HFF-Myc (cell line): ENCODE data around the gene TRIM5.
A peak's percentile ranks its signal among the peaks of the same experiment; 100 is the strongest.
"Not testable (repeated sequence)": the region's sequence is repeated elsewhere in the genome, so short reads cannot be mapped to it uniquely, and the experiment has no call there.

Experiments used
- DNase-seq: peaks from one replicate; pipeline ENCODE4 v3.0.0-alpha.2; 2011; ENCODE audit warnings: low read depth; ENCODE audit errors: extremely low read depth
- H3K4me3 ChIP-seq: replicated peaks from 2 replicates; pipeline ENCODE4 v1.5.1; 2011; ENCODE audit warnings: low read depth, mild to moderate bottlenecking, control low read depth, low read length
- TF ChIP-seq, protein P1 (sequence below): IDR thresholded peaks from 2 replicates; pipeline ENCODE4 v1.5.1; 2012; ENCODE audit warnings: mild to moderate bottlenecking, low read depth, low read length, control low read depth; ENCODE audit errors: missing control alignments

TRIM5 gene

DNA sequence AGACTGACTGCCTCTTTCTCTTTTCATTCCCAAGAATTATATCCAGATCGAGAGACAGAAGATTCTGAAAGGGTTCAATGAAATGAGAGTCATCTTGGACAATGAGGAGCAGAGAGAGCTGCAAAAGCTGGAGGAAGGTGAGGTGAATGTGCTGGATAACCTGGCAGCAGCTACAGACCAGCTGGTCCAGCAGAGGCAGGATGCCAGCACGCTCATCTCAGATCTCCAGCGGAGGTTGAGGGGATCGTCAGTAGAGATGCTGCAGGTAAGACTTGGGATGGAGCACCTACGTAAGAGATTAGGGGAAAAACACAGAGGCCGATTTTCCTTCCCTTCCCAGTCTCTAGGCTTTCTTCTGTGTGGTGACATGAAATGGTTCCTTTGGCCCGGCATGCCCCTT is 13.4 kb upstream of the TRIM5 start:
- no peak overlapping the region for H3K4me3 ChIP-seq
- no peak for DNase-seq
- TF ChIP-seq, protein P1, sequence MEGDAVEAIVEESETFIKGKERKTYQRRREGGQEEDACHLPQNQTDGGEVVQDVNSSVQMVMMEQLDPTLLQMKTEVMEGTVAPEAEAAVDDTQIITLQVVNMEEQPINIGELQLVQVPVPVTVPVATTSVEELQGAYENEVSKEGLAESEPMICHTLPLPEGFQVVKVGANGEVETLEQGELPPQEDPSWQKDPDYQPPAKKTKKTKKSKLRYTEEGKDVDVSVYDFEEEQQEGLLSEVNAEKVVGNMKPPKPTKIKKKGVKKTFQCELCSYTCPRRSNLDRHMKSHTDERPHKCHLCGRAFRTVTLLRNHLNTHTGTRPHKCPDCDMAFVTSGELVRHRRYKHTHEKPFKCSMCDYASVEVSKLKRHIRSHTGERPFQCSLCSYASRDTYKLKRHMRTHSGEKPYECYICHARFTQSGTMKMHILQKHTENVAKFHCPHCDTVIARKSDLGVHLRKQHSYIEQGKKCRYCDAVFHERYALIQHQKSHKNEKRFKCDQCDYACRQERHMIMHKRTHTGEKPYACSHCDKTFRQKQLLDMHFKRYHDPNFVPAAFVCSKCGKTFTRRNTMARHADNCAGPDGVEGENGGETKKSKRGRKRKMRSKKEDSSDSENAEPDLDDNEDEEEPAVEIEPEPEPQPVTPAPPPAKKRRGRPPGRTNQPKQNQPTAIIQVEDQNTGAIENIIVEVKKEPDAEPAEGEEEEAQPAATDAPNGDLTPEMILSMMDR: no peak

- no peak for DNase-seq
- TF ChIP-seq, protein P1: no peak
- H3K4me3 ChIP-seq: no peak overlapping the region
Observed at GRCh38 chr11:5696210-5696609, 11.3 kb upstream of the TRIM5 start.

- DNase-seq: no peak
- TF ChIP-seq, protein P1: no peak
- H3K4me3 ChIP-seq: no peak overlapping the region
Observed at GRCh38 chr11:5695580-5695979, 10.7 kb upstream of the TRIM5 start.

DNA sequence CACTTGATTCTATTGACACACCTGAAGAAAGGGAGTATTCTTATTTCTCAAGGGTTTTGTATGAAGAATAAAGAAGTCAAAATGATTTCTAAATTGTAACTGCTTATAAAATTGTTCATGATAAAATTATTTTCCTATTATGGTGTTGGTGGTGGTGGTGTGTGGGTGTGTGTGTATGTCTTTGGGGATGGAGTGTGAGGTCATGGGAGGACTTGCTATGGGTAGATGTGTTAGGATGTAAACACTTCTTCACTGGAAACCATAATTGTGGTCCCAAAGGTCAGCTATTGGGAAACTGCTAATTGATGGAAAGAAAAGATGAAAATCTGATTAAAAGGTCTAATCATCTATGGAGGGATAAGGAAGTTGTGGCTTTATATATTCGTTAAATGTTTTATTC is 9.8 kb upstream of the TRIM5 start:
- no peak for DNase-seq
- H3K4me3 ChIP-seq: no peak overlapping the region
- TF ChIP-seq, protein P1: no peak

- no peak for DNase-seq
- H3K4me3 ChIP-seq: no peak overlapping the region
- TF ChIP-seq, protein P1: no peak
Observed at GRCh38 chr11:5691964-5692361, 7.1 kb upstream of the TRIM5 start.

- not testable (repeated sequence) for H3K4me3 ChIP-seq, DNase-seq
Observed at GRCh38 chr11:5691238-5691963, 6.5 kb upstream of the TRIM5 start.

GRCh38 chr11:5690736-5691135 is 5.9 kb upstream of the TRIM5 start:
- TF ChIP-seq, protein P1: no peak
- DNase-seq: no peak
- H3K4me3 ChIP-seq: peak overlapping the region; percentile 34
